Epidermal melanocyte (primary cell): ENCODE results near the gene KNCN.

Experiments used
- DNase-seq: peaks from one replicate; pipeline ENCODE4 v3.0.0; 2011; ENCODE audit warnings: low spot score; ENCODE audit not compliant: insufficient read length

The KNCN gene

DNA sequence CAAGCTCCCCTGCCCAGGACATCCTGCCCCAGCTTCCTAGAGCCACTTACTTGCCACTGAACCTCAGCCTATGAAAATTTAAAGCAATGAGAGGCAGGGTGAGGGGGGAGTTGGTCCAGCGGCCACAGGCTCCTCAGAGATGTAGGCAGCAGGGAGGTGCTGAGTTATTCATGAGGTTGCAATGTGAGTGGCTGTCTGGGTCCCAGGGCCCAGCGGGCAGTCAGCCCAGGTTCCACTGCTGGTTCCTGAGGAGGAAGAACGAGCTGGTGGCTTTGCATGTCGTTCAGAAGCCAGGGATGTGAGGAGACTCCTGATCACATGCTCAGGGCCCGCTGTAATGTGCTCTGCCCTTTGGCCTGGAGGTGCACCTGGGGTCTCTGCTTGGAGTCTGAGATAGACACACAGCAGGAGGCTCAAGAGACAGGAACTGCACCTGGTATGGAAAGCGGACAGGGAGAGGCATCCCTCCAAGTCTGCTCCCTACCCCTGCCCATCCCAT, at the start of gene KNCN:
KNCN (minus strand) TSS at position 51 of the 499 bp plus-strand sequence. CDS start 432 bp downstream, outside the sequence.
- no peak for DNase-seq

- no peak for DNase-seq
Measured at GRCh38 chr1:46599059-46599970, 47.9 kb upstream of the KNCN start.

- DNase-seq: no peak
Measured at GRCh38 chr1:46596846-46597245, 45.4 kb upstream of the KNCN start.

GRCh38 chr1:46596036-46596435, 44.6 kb upstream of the KNCN start:
- DNase-seq: no peak

DNA sequence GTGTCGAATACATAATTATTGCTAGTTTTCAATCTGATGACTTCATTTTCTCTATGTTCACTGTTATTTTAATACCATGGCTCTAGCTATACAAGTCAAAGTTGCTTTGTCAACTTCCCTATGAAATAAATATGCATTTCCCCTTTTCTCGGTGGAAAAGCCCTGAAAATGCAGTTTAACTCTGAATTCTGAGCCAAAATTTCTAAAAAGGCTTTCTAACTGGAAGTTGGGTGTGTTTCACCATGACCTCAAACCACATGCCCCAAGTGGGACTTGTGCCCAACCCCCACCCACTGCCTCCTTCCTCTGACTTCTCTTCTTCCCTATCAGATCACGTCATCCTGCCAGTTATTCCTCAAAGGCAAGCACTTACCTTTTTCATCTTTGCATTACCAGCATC, 43.7 kb upstream of the KNCN start:
- no peak for DNase-seq

- no peak for DNase-seq
Measured at GRCh38 chr1:46594063-46594462, 42.6 kb upstream of the KNCN start.

DNA sequence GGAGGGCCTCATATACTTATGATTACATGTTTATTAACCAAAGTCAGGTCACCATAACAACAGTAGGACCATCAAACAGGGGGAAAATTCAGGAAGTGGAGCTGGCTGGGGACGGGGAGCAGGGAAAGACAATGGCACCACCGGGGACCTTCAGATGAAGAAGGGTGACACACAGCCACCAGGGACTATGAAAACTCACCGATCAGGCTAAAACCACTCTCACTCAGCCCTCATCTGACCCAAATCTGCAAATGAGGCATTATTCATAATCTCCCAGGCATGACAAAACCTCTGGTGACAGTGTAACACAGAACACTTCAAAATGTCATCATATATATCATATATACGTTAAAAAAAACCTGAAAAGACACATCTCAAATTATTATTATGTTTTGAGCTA, 41.4 kb upstream of the KNCN start:
- DNase-seq: no peak

DNA sequence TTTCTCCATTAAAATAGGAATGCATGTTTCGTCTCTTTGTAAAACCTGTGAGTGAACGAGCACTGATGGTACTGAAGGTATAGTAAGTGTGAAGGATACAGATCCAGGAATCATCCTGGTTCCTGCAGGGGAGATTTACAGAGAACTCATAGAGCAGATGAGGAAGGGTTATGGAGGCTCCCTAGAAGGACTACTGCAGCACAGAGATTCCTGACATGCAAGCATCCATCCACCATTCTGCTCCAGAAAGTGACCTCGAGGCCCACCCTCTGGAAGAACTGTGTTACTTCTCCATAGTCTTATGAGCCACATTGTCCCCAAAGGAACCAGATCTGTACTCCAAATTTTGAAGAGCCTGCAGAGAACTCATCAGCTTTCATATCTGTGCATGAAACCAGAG, 38.1 kb upstream of the KNCN start:
- DNase-seq: no peak

DNA sequence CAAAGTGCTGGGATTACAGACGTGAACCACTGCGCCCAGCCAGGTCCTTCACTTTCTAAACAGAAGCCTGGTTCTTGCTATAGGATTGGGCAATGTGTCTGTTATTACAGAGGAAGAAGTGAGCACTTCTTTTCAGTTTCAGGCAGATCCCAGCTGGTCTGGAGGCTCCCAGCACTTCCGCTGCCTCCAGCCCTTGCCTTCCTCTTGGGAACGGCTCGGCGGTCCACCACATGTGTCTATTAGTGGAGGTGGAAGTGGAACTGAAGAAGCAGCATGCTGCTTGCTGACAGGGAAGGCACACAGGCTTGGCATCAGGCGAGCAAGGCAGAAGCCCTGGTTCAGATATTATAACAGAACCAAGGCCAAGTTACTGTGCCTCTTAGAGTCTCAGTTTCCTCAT, 35.6 kb upstream of the KNCN start:
- no peak for DNase-seq

DNA sequence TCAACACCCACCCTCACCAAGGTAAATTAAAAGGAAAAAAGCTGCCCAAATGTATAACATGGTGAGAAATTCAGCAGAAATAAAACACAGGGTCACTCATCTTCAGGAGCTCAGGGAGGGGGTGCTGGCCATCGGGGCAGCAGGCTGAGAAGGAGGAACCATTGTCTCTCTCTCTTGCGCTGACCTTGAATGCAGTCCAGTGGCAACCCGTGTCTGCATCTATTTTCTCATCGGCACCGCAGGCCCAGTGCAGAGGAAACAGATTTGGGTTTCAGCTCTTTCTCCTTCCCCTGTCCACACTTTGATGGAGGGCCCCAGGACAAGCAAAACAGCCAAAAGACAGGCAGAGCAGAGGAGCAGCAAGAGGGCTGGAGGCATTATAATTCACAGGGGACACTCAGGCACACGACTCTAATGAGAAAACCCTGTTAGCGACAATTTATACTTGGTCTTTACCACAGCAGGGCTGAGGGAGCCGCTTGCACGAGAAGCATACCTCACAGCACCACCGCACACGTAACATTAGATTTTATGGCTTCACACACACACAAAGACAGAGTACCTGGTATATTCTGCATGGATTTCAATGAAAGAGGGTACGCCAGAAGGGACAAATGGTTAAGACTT, 34.0 kb upstream of the KNCN start:
- no peak for DNase-seq

DNA sequence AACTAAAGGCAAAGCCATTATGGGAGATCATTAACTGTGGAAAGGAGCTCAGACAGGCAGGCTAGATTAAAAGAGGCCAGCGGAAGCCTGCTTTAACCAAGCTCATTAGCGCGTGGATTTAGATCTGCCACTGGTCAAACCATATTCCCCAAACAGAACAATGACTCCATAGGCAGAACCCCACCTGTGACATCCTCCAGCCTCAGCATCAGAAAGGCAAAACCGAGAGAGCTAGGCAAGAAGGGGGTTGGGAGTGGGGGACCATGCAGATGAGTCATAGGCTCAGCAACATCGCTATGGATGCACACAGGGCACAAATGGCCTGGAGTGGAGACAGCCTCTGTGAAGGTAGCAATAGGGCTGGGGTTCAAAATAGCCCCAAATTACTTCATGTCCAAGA, 32.0 kb upstream of the KNCN start:
- DNase-seq: no peak

GRCh38 chr1:46582972-46583371, 31.5 kb upstream of the KNCN start:
- no peak for DNase-seq

DNA sequence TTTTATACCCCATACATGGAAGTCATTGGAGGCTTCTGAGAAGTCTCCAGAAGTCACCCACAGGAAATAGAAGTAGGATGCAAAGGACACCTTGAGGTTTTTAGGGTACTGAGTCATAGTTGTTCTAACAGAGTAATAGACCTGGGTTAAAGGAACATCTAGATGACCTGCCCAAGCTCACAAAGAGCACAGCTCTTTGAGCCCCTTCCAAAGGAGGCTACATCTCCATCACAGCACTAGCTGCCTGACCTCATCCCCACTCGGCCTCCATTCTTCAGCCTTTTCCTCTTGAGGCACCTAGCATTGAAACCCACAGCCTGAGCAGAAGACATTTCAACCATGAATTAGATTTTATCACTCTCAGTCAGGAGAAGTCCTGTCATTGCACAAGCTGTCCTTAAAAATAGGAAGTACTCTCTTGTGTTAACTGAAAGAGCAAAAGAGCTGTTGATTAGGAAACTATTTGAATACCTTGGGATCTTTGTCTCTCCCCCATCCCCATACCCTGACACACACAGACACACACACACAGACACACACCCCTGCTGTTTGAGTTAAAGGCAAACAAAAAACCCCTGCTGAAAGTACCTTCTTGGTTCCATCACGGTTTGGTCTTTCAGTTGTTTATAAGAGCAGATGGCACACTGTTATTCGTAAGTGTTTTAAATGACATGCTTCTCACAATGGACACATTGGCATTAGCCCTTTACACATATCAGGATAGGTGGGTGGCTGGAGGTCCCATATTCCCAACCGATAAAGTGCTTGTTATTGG, 30.4 kb upstream of the KNCN start:
- no peak for DNase-seq

- DNase-seq: no peak
Measured at GRCh38 chr1:46580140-46580903, 28.9 kb upstream of the KNCN start.

GRCh38 chr1:46577671-46578070, 26.2 kb upstream of the KNCN start:
- DNase-seq: no peak

DNA sequence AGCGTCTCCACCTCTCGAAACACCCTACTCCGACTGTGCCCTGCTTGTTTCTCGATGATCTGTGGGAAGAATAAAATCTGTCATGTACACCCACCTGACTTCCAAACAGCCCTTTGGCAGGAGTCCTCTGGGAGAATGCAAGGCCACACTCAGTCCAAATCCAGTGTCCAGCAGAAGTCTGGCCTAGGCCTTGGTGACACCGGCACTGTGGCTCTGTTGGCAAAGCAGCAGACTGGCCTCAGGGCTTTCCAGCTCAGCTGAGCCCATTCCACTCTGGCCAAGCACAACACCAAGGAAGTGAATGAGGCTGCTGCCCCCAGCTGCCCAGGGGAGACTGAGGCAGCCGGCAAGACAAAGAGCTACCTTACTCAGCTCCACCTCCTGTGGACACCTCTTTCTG, 25.1 kb upstream of the KNCN start:
- no peak for DNase-seq

- no peak for DNase-seq
Measured at GRCh38 chr1:46575778-46576177, 24.3 kb upstream of the KNCN start.

DNA sequence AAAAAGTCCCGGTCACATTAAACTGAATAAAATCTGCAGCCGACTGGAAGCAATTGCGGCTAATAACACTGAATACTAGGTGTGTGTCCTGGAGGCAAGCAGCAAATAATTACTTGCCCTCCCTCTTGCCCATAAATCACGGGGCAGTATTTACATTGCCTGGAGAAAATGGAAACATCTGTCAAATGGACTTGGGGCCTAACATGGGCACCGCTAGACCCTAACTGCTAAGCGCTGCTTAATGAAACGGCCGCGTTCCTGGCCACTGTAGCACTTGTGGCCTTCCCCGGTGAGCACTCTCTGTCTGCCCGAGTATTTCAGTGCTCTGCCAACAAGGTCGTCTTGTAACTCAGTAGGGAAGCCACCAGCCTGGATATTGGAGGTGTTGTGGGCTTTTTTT, 23.9 kb upstream of the KNCN start:
- no peak for DNase-seq

DNA sequence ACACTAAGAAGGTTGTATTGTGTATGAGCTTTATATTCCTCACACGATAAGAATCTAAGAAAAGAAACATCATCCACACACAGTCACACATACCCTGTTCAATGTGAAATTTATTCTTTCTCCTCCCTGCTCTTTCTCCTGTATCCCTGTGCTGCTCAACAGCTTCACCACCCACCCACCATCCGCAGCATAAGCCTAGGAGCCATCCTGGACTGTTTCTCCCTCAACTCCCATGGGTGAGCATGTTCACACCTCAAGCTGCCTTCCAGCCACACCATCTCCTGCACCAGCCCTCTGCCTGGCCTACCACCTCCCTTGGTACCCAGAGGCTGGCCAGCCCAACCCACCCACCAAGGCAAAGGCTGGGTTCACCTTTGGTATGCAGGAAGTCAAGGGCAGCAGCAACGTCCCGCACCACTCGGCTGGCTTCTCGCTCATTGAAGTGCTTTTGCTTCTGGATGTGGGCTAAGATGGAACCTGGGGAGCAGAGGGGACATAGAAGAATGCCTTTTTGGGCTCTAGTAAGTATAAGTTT, 20.3 kb upstream of the KNCN start:
- no peak for DNase-seq

- DNase-seq: no peak
Measured at GRCh38 chr1:46569884-46570725, 18.7 kb upstream of the KNCN start.
